Measurements from ENCODE around the gene SVBP.

The SVBP gene

GRCh38 chr1:42777852-42778251, 39.3 kb downstream of the SVBP start:
- no peak overlapping the region for H2AFZ ChIP-seq (ENCODE audit: low read length)
- peak; percentile 26 for DNase-seq (ENCODE audit: low spot score)
- H2BK120ac ChIP-seq (ENCODE audit: low read depth, low read length), result no peak overlapping the region
- no peak overlapping the region for H2BK15ac ChIP-seq (ENCODE audit: low read length)
- peaks cover 19 to 93% of the 10 kb centered on the region in 2 donors for H3K36me3 ChIP-seq (replicated peaks in 1 of 2; ENCODE audit: control insufficient read depth in 2 of 2, insufficient read depth in 2 of 2, low read length in 2 of 2)
- no peak overlapping the region for H2BK12ac ChIP-seq (ENCODE audit: low read length)
- H3K18ac ChIP-seq (ENCODE audit: low read length), result no peak overlapping the region
- H3K27me3 ChIP-seq (ENCODE audit: control insufficient read depth in 3 of 3, insufficient read depth in 3 of 3, low read depth in 1 of 3, low read length in 3 of 3), result no peaks in the 10 kb centered on the region
- H2AK5ac ChIP-seq (ENCODE audit: low read depth, low read length), result no peak overlapping the region
- H3K9me3 ChIP-seq (replicated peaks in 1 of 2; ENCODE audit: control insufficient read depth in 2 of 2, insufficient read depth in 1 of 2, low read depth in 1 of 2, low read length in 2 of 2), result no peaks in the 10 kb centered on the region
- no peak overlapping the region for H3K9ac ChIP-seq (ENCODE audit: low read depth, low read length, poor library complexity)
- H3K4me3 ChIP-seq (ENCODE audit: low read length in 2 of 2), result no peak overlapping the region
- no peak overlapping the region for H4K8ac ChIP-seq (ENCODE audit: low read depth, low read length)
- H3K4me1 ChIP-seq (ENCODE audit: control insufficient read depth in 2 of 2, insufficient read depth in 1 of 2, low read depth in 1 of 2, low read length in 2 of 2), result no peaks in the 10 kb centered on the region
- no peaks in the 10 kb centered on the region for H3K79me1 ChIP-seq (ENCODE audit: low read depth, low read length)
- no peak overlapping the region for H3K4ac ChIP-seq (ENCODE audit: low read length)
- H3K27ac ChIP-seq (replicated peaks; ENCODE audit: low read length), result no peak overlapping the region
- no peak overlapping the region for H4K91ac ChIP-seq (ENCODE audit: low read depth, low read length, poor library complexity)
- no peak overlapping the region for H3K14ac ChIP-seq (ENCODE audit: low read length)
- no peak overlapping the region for H2BK5ac ChIP-seq (ENCODE audit: low read length)
- H3K23ac ChIP-seq (ENCODE audit: low read depth, low read length, poor library complexity), result no peak overlapping the region
- H3K4me2 ChIP-seq (ENCODE audit: insufficient read depth, low read length, poor library complexity, severe bottlenecking), result no peak overlapping the region

GRCh38 chr1:42776502-42776901, 40.7 kb downstream of the SVBP start:
- Histone ChIP-seq H2BK5ac (ENCODE audit: low read length) (no peak overlapping the region), H4K91ac (ENCODE audit: low read depth, low read length, poor library complexity) (no peak overlapping the region), H3K18ac (ENCODE audit: low read length) (no peak overlapping the region), H3K23ac (ENCODE audit: low read depth, low read length, poor library complexity) (no peak overlapping the region), H3K4me2 (ENCODE audit: insufficient read depth, low read length, poor library complexity, severe bottlenecking) (no peak overlapping the region), H4K8ac (ENCODE audit: low read depth, low read length) (no peak overlapping the region), H3K4ac (ENCODE audit: low read length) (no peak overlapping the region), H2AFZ (ENCODE audit: low read length) (no peak overlapping the region), H2BK12ac (ENCODE audit: low read length) (no peak overlapping the region), H3K27ac (replicated peaks; ENCODE audit: low read length) (no peak overlapping the region), H3K9me3 (replicated peaks in 1 of 2; ENCODE audit: control insufficient read depth in 2 of 2, insufficient read depth in 1 of 2, low read depth in 1 of 2, low read length in 2 of 2) (no peaks in the 10 kb centered on the region), H3K9ac (ENCODE audit: low read depth, low read length, poor library complexity) (no peak overlapping the region), H3K79me1 (ENCODE audit: low read depth, low read length) (no peaks in the 10 kb centered on the region), H3K14ac (ENCODE audit: low read length) (no peak overlapping the region), H3K4me3 (ENCODE audit: low read length in 2 of 2) (no peak overlapping the region), H2BK15ac (ENCODE audit: low read length) (no peak overlapping the region), H2AK5ac (ENCODE audit: low read depth, low read length) (no peak overlapping the region), H3K27me3 (ENCODE audit: control insufficient read depth in 3 of 3, insufficient read depth in 3 of 3, low read depth in 1 of 3, low read length in 3 of 3) (no peaks in the 10 kb centered on the region), H2BK120ac (ENCODE audit: low read depth, low read length) (no peak overlapping the region), H3K36me3 (replicated peaks in 1 of 2; ENCODE audit: control insufficient read depth in 2 of 2, insufficient read depth in 2 of 2, low read length in 2 of 2) (peaks cover 19 to 93% of the 10 kb centered on the region in 2 donors), H3K4me1 (ENCODE audit: control insufficient read depth in 2 of 2, insufficient read depth in 1 of 2, low read depth in 1 of 2, low read length in 2 of 2) (no peaks in the 10 kb centered on the region)
- no peak for DNase-seq (ENCODE audit: low spot score)
- no CpG with 5 or more reads among the region's 6 CpGs for WGBS, 2 donors (ENCODE audit: extremely low coverage in 2 of 2, insufficient read length in 2 of 2, insufficient replicate concordance in 1 of 2)

DNA sequence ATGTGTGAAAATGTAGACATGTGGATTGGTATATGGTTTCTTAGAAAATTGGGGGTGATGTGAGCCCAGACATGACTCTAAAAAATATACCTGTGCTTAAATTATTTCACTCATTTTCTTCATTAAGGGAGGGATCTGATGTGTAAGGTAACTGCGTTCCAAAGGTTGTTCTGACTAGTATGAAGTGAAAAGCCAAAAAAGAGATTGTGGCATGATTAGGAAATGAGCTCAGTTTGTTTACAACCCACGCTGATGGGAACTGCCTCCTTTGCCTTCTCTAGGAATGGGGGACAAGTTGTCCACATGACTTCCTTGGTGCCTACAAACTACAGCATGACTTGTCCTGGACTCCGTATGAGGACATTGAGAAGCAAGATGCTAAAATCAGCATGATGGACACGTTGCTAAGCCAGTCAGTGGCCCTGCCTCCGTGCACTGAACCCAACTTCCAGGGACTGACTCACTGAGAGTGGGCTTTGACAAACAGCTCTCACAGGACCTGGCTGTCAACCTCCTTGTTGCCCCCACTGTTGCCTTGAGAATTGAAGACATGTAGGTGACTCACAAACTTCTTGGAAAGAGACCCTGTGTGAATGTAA, 42.2 kb downstream of the SVBP start:
- H3K18ac ChIP-seq (ENCODE audit: low read length), result no peak overlapping the region
- H3K9ac ChIP-seq (ENCODE audit: low read depth, low read length, poor library complexity), result no peak overlapping the region
- no peak overlapping the region for H2BK15ac ChIP-seq (ENCODE audit: low read length)
- DNase-seq (ENCODE audit: low spot score), result no peak
- no peaks in the 10 kb centered on the region for H3K9me3 ChIP-seq (replicated peaks in 1 of 2; ENCODE audit: control insufficient read depth in 2 of 2, insufficient read depth in 1 of 2, low read depth in 1 of 2, low read length in 2 of 2)
- H3K23ac ChIP-seq (ENCODE audit: low read depth, low read length, poor library complexity), result no peak overlapping the region
- no peak overlapping the region for H2BK12ac ChIP-seq (ENCODE audit: low read length)
- no peak overlapping the region for H3K4me2 ChIP-seq (ENCODE audit: insufficient read depth, low read length, poor library complexity, severe bottlenecking)
- no peak overlapping the region for H2BK120ac ChIP-seq (ENCODE audit: low read depth, low read length)
- H3K4me1 ChIP-seq (ENCODE audit: control insufficient read depth in 2 of 2, insufficient read depth in 1 of 2, low read depth in 1 of 2, low read length in 2 of 2), result no peaks in the 10 kb centered on the region
- no peak overlapping the region for H2BK5ac ChIP-seq (ENCODE audit: low read length)
- no peak overlapping the region for H3K14ac ChIP-seq (ENCODE audit: low read length)
- no peak overlapping the region for H3K4ac ChIP-seq (ENCODE audit: low read length)
- H3K79me1 ChIP-seq (ENCODE audit: low read depth, low read length), result no peaks in the 10 kb centered on the region
- no peak overlapping the region for H3K27ac ChIP-seq (replicated peaks; ENCODE audit: low read length)
- no peak overlapping the region for H2AFZ ChIP-seq (ENCODE audit: low read length)
- H2AK5ac ChIP-seq (ENCODE audit: low read depth, low read length), result no peak overlapping the region
- H4K8ac ChIP-seq (ENCODE audit: low read depth, low read length), result no peak overlapping the region
- no peak overlapping the region for H4K91ac ChIP-seq (ENCODE audit: low read depth, low read length, poor library complexity)
- no peak overlapping the region for H3K4me3 ChIP-seq (ENCODE audit: low read length in 2 of 2)
- H3K27me3 ChIP-seq (ENCODE audit: control insufficient read depth in 3 of 3, insufficient read depth in 3 of 3, low read depth in 1 of 3, low read length in 3 of 3), result no peaks in the 10 kb centered on the region
- no CpG with 5 or more reads among the region's 5 CpGs for WGBS, 2 donors (ENCODE audit: extremely low coverage in 2 of 2, insufficient read length in 2 of 2, insufficient replicate concordance in 1 of 2)
- H3K36me3 ChIP-seq (replicated peaks in 1 of 2; ENCODE audit: control insufficient read depth in 2 of 2, insufficient read depth in 2 of 2, low read length in 2 of 2), result peaks cover 13 to 92% of the 10 kb centered on the region in 2 donors

- H3K18ac ChIP-seq (ENCODE audit: low read length), result no peak overlapping the region
- no peak overlapping the region for H3K23ac ChIP-seq (ENCODE audit: low read depth, low read length, poor library complexity)
- no peak overlapping the region for H3K4me3 ChIP-seq (ENCODE audit: low read length in 2 of 2)
- no peak overlapping the region for H2BK5ac ChIP-seq (ENCODE audit: low read length)
- no peak overlapping the region for H3K4me2 ChIP-seq (ENCODE audit: insufficient read depth, low read length, poor library complexity, severe bottlenecking)
- no peak overlapping the region for H4K91ac ChIP-seq (ENCODE audit: low read depth, low read length, poor library complexity)
- H3K36me3 ChIP-seq (replicated peaks in 1 of 2; ENCODE audit: control insufficient read depth in 2 of 2, insufficient read depth in 2 of 2, low read length in 2 of 2), result peaks cover 13 to 89% of the 10 kb centered on the region in 2 donors
- H2BK12ac ChIP-seq (ENCODE audit: low read length), result no peak overlapping the region
- H4K8ac ChIP-seq (ENCODE audit: low read depth, low read length), result no peak overlapping the region
- H3K79me1 ChIP-seq (ENCODE audit: low read depth, low read length), result no peaks in the 10 kb centered on the region
- no peaks in the 10 kb centered on the region for H3K9me3 ChIP-seq (replicated peaks in 1 of 2; ENCODE audit: control insufficient read depth in 2 of 2, insufficient read depth in 1 of 2, low read depth in 1 of 2, low read length in 2 of 2)
- H2AFZ ChIP-seq (ENCODE audit: low read length), result no peak overlapping the region
- no peak overlapping the region for H3K14ac ChIP-seq (ENCODE audit: low read length)
- H3K27ac ChIP-seq (replicated peaks; ENCODE audit: low read length), result no peak overlapping the region
- no peak overlapping the region for H2BK15ac ChIP-seq (ENCODE audit: low read length)
- no peaks in the 10 kb centered on the region for H3K4me1 ChIP-seq (ENCODE audit: control insufficient read depth in 2 of 2, insufficient read depth in 1 of 2, low read depth in 1 of 2, low read length in 2 of 2)
- H3K27me3 ChIP-seq (ENCODE audit: control insufficient read depth in 3 of 3, insufficient read depth in 3 of 3, low read depth in 1 of 3, low read length in 3 of 3), result no peaks in the 10 kb centered on the region
- H2AK5ac ChIP-seq (ENCODE audit: low read depth, low read length), result no peak overlapping the region
- H3K9ac ChIP-seq (ENCODE audit: low read depth, low read length, poor library complexity), result no peak overlapping the region
- H2BK120ac ChIP-seq (ENCODE audit: low read depth, low read length), result no peak overlapping the region
- H3K4ac ChIP-seq (ENCODE audit: low read length), result no peak overlapping the region
- DNase-seq (ENCODE audit: low spot score), result no peak
- no CpG with 5 or more reads among the region's 2 CpGs for WGBS, 2 donors (ENCODE audit: extremely low coverage in 2 of 2, insufficient read length in 2 of 2, insufficient replicate concordance in 1 of 2)
Observed at GRCh38 chr1:42773420-42773819, 43.8 kb downstream of the SVBP start.

All from neuronal stem cell (in vitro differentiated cells).